Activated CD4-positive, alpha-beta T cell treated with anti-CD3 and anti-CD28 coated beads for 1 hour (primary cell): ENCODE measurements around the gene SYTL2.

Experiments used
- DNase-seq: peaks from one replicate; pipeline ENCODE4 v3.0.0-alpha.2; 2020

The SYTL2 gene

GRCh38 chr11:85726381-85726780 lies 84.6 kb downstream of the SYTL2 start:
- no peak for DNase-seq

- DNase-seq = no peak
Measured at GRCh38 chr11:85725510-85726258, 85.3 kb downstream of the SYTL2 start.

- no peak for DNase-seq
Measured at GRCh38 chr11:85724748-85725465, 86.0 kb downstream of the SYTL2 start.

GRCh38 chr11:85723088-85723487 lies 87.9 kb downstream of the SYTL2 start:
- no peak for DNase-seq

GRCh38 chr11:85721191-85721590 lies 89.8 kb downstream of the SYTL2 start:
- DNase-seq = no peak

GRCh38 chr11:85718991-85719807 lies 91.7 kb downstream of the SYTL2 start:
- no peak for DNase-seq

- no peak for DNase-seq
Measured at GRCh38 chr11:85718126-85718943, 92.6 kb downstream of the SYTL2 start.

GRCh38 chr11:85717429-85717828 lies 93.5 kb downstream of the SYTL2 start:
- no peak for DNase-seq

GRCh38 chr11:85712953-85713352 lies 98.0 kb downstream of the SYTL2 start:
- DNase-seq = no peak

- DNase-seq = no peak
Measured at GRCh38 chr11:85710917-85711316, 100.0 kb downstream of the SYTL2 start.

GRCh38 chr11:85709941-85710702 lies 100.8 kb downstream of the SYTL2 start:
- DNase-seq = no peak

GRCh38 chr11:85705800-85706199 lies 105.1 kb downstream of the SYTL2 start:
- no peak for DNase-seq

GRCh38 chr11:85704967-85705366 lies 106.0 kb downstream of the SYTL2 start:
- no peak for DNase-seq

- DNase-seq = no peak
Measured at GRCh38 chr11:85699957-85700741, 110.8 kb downstream of the SYTL2 start.

GRCh38 chr11:85698195-85698594 lies 112.7 kb downstream of the SYTL2 start:
- DNase-seq = no peak

GRCh38 chr11:85697747-85698146 lies 113.2 kb downstream of the SYTL2 start:
- DNase-seq = no peak

GRCh38 chr11:85695546-85695945 lies 115.4 kb downstream of the SYTL2 start:
- no peak for DNase-seq

- DNase-seq = no peak
Measured at GRCh38 chr11:85694385-85694980, 116.5 kb downstream of the SYTL2 start.

- no peak for DNase-seq
Measured at GRCh38 chr11:85685820-85686459, 125.0 kb downstream of the SYTL2 start, which contains the start of gene CCDC89. Gene CCDC89 (minus strand): TSS chr11:85686195. CDS start chr11:85686130, 65 bp downstream.
